HEK293 (cell line): Measurements from ENCODE around the gene SLC35C1.

Experiments
- CTCF ChIA-PET: fragments of 350-600 bp; formaldehyde crosslinking; extraction: SDS; loops from one replicate; lab custom pipeline; 2021; ENCODE audit warnings: antibody characterized with exemption; lab: Yijun Ruan, JAX
- POLR2A ChIA-PET: fragments of 300-600 bp; formaldehyde crosslinking; extraction: SDS; loops from one replicate; lab custom pipeline; 2020; ENCODE audit warnings: antibody characterized with exemption, inconsistent platforms; lab: Yijun Ruan, JAX
- H3K27ac ChIP-seq: fragments of 200-500 bp; sonication (Bioruptor generic); 2 replicates; pipeline ENCODE4 v1.5.1; 2014; ENCODE audit warnings: low read depth, low read length, control low read depth, inconsistent platforms; ENCODE audit errors: extremely low read depth
- H3K36me3 ChIP-seq, 2 experiments: fragments of 200-500 bp in 1 of 2; sonication (Bioruptor generic) in 1 of 2; 1 replicate in 1 of 2; 2 replicates in 1 of 2; pipeline ENCODE4 v1.5.1; 2014 to 2017; ENCODE audit warnings: inconsistent platforms in 2 of 2, low read length in 2 of 2; ENCODE audit not compliant: control insufficient read depth in 2 of 2, insufficient read depth in 1 of 2
- H3K4me1 ChIP-seq: fragments of 200-500 bp; sonication (Bioruptor generic); 2 replicates; pipeline ENCODE4 v1.5.1; 2014; ENCODE audit warnings: mild to moderate bottlenecking, low read length, inconsistent platforms; ENCODE audit not compliant: control insufficient read depth, insufficient read depth
- H3K4me3 ChIP-seq: 2 replicates; pipeline ENCODE4 v1.5.1; 2011; ENCODE audit warnings: low read depth, mild to moderate bottlenecking, control low read depth, low read length, moderate library complexity
- H3K9me3 ChIP-seq: fragments of 200-500 bp; sonication (Bioruptor generic); 2 replicates; pipeline ENCODE4 v1.5.1; 2014; ENCODE audit warnings: low read depth, low read length, inconsistent platforms; ENCODE audit not compliant: control insufficient read depth, insufficient read depth
- CTCF ChIP-seq: fragments of 450-650 bp; formaldehyde crosslinking; IDR thresholded peaks from 2 replicates; pipeline ENCODE4 v1.5.1; 2016; ENCODE audit warnings: missing biosample characterization, missing genetic modification characterization
- PRDM4 ChIP-seq: fragments of 450-650 bp; formaldehyde crosslinking; IDR thresholded peaks from 2 replicates; pipeline ENCODE4 v1.5.1; 2017; ENCODE audit warnings: missing biosample characterization, missing genetic modification characterization
- TSHZ1 ChIP-seq: fragments of 450-650 bp; formaldehyde crosslinking; IDR thresholded peaks from 2 replicates; pipeline ENCODE4 v1.5.1; 2016; ENCODE audit warnings: missing biosample characterization, missing genetic modification characterization, borderline replicate concordance
- WT1 ChIP-seq: fragments of 450-650 bp; formaldehyde crosslinking; IDR thresholded peaks from 2 replicates; pipeline ENCODE4 v1.5.1; 2016; ENCODE audit warnings: missing biosample characterization, missing genetic modification characterization
- ZNF157 ChIP-seq: fragments of 450-650 bp; formaldehyde crosslinking; IDR thresholded peaks from 2 replicates; pipeline ENCODE4 v1.5.1; 2016; ENCODE audit warnings: missing biosample characterization, missing genetic modification characterization
- ZNF18 ChIP-seq: fragments of 450-650 bp; formaldehyde crosslinking; IDR thresholded peaks from 2 replicates; pipeline ENCODE4 v1.5.1; 2016; ENCODE audit warnings: missing biosample characterization, missing genetic modification characterization
- ZNF214 ChIP-seq: fragments of 450-650 bp; formaldehyde crosslinking; IDR thresholded peaks from 2 replicates; pipeline ENCODE4 v1.5.1; 2017; ENCODE audit warnings: missing biosample characterization, mild to moderate bottlenecking, missing genetic modification characterization, borderline replicate concordance
- ZNF23 ChIP-seq: fragments of 450-650 bp; formaldehyde crosslinking; IDR thresholded peaks from 2 replicates; pipeline ENCODE4 v1.5.1; 2016; ENCODE audit warnings: missing biosample characterization, missing genetic modification characterization, borderline replicate concordance
- ZNF24 ChIP-seq: fragments of 450-650 bp; formaldehyde crosslinking; IDR thresholded peaks from 2 replicates; pipeline ENCODE4 v1.5.1; 2016; ENCODE audit warnings: missing biosample characterization, missing genetic modification characterization
- ZNF26 ChIP-seq: fragments of 450-650 bp; formaldehyde crosslinking; IDR thresholded peaks from 2 replicates; pipeline ENCODE4 v1.5.1; 2016; ENCODE audit warnings: missing biosample characterization, missing genetic modification characterization
- ZNF292 ChIP-seq: fragments of 450-650 bp; formaldehyde crosslinking; IDR thresholded peaks from 2 replicates; pipeline ENCODE4 v1.5.1; 2016; ENCODE audit warnings: low read depth, missing biosample characterization, missing genetic modification characterization, borderline replicate concordance
- ZNF362 ChIP-seq: fragments of 450-650 bp; formaldehyde crosslinking; IDR thresholded peaks from 2 replicates; pipeline ENCODE4 v1.5.1; 2016; ENCODE audit warnings: missing biosample characterization, missing genetic modification characterization
- ZNF394 ChIP-seq: fragments of 450-650 bp; formaldehyde crosslinking; IDR thresholded peaks from 2 replicates; pipeline ENCODE4 v1.5.1; 2016; ENCODE audit warnings: missing biosample characterization, missing genetic modification characterization, mild to moderate bottlenecking, moderate library complexity, borderline replicate concordance
- ZNF416 ChIP-seq: fragments of 450-650 bp; formaldehyde crosslinking; IDR thresholded peaks from 2 replicates; pipeline ENCODE4 v1.5.1; 2016; ENCODE audit warnings: missing biosample characterization, missing genetic modification characterization
- ZNF521 ChIP-seq: fragments of 450-650 bp; formaldehyde crosslinking; IDR thresholded peaks from 2 replicates; pipeline ENCODE4 v1.5.1; 2017; ENCODE audit warnings: missing biosample characterization, mild to moderate bottlenecking, missing genetic modification characterization
- ZNF530 ChIP-seq: fragments of 450-650 bp; formaldehyde crosslinking; IDR thresholded peaks from 2 replicates; pipeline ENCODE4 v1.5.1; 2016; ENCODE audit warnings: low read depth, missing biosample characterization, missing genetic modification characterization
- ZNF544 ChIP-seq: fragments of 450-650 bp; formaldehyde crosslinking; IDR thresholded peaks from 2 replicates; pipeline ENCODE4 v1.5.0; 2017; ENCODE audit warnings: missing biosample characterization, missing genetic modification characterization
- ZNF76 ChIP-seq: fragments of 450-650 bp; formaldehyde crosslinking; IDR thresholded peaks from 2 replicates; pipeline ENCODE4; 2016; ENCODE audit warnings: low read depth, missing biosample characterization, missing genetic modification characterization, borderline replicate concordance

SLC35C1 gene

GRCh38 chr11:45856044-45856468 lies 51.1 kb downstream of the SLC35C1 start:
- no peak for TF ChIP-seq ZNF362 (tag by site-specific recombination)
- no peak for TF ChIP-seq ZNF24
- TF ChIP-seq ZNF394, result no peak
- TF ChIP-seq TSHZ1, result no peak
- TF ChIP-seq ZNF416 (tag by site-specific recombination), result no peak
- TF ChIP-seq ZNF214 (tag by site-specific recombination), result no peak
- no peak for TF ChIP-seq ZNF76 (tag by site-specific recombination)
- Histone ChIP-seq H3K4me1 (no peaks in the 10 kb centered on the region), H3K4me3 (no peak overlapping the region), H3K27ac (no peak overlapping the region), H3K9me3 (no peaks in the 10 kb centered on the region), H3K36me3 (peaks cover 0 to 40% of the 10 kb centered on the region in 2 experiments; a peak in 1 of 3 replicates)
- ChIA-PET POLR2A (no interaction called here), CTCF (interaction anchor here (0.6 to 2.2 kb wide), 5 partner anchors 10 to 82 kb away, joined by 3 to 6 read pairs (median 4); no protein-coding TSS in a partner anchor)

- ChIA-PET POLR2A (no interaction called here), CTCF (interaction anchor here (2.1 kb wide), 1 partner anchor 15 kb away, joined by 10 read pairs; no protein-coding TSS in a partner anchor)
- Histone ChIP-seq H3K4me1 (no peaks in the 10 kb centered on the region), H3K4me3 (no peak overlapping the region), H3K27ac (no peak overlapping the region), H3K9me3 (no peaks in the 10 kb centered on the region), H3K36me3 (peaks cover 0 to 59% of the 10 kb centered on the region in 2 experiments; a peak in 1 of 3 replicates)
- no peak for TF ChIP-seq ZNF18 (tag by site-specific recombination)
- TF ChIP-seq ZNF521 (tag by site-specific recombination), result no peak
- no peak for TF ChIP-seq CTCF (tag by site-specific recombination)
- no peak for TF ChIP-seq ZNF157
- no peak for TF ChIP-seq ZNF292 (tag by site-specific recombination)
- no peak for TF ChIP-seq ZNF394
- TF ChIP-seq ZNF23 (tag by site-specific recombination), result no peak
- no peak for TF ChIP-seq ZNF26 (tag by site-specific recombination)
- no peak for TF ChIP-seq PRDM4 (tag by site-specific recombination)
- TF ChIP-seq ZNF544 (tag by site-specific recombination), result no peak
- TF ChIP-seq WT1 (tag by site-specific recombination), result no peak
- no peak for TF ChIP-seq ZNF530 (tag by site-specific recombination)
Measured at GRCh38 chr11:45857961-45858474, 53.1 kb downstream of the SLC35C1 start.
